GM19397 (cell line): ENCODE measurements around the gene IL1B.

Experiments
- ATAC-seq: cut with Tn5 transposase; IDR thresholded peaks from one replicate; pipeline ENCODE4 v1.9.1; 2021; ENCODE audit warnings: mild to moderate bottlenecking, moderate library complexity; ENCODE audit not compliant: unreplicated experiment

IL1B gene

DNA sequence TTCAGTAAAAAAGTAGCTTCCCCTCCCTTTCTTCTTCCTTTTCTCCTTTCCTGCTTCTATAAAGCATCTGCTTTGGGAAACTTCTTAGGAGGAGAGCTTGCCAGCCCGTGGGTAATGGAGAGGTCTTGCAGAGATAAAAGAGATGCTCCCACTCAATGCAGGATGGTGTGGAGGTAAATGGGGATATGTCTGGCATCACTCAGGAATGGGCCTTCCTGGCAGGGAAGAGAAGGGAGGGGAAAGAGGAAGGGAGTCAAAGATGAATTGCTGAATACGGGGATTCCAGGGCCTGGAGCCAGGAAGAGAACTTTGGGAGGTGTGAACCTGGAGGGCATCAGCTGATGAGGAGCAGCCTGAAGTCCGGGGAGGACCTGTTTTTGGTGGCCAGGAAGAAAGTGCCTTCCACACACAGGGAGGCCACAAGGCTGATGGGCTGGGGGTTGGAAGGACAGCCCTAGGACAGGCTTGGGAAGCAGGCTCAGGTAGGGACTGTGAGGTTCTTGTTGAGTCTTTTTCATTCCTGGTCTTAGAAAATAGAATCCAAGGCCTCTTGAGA lies 25.2 kb downstream of the IL1B start:
- no peak for ATAC-seq

- no peak for ATAC-seq
These were observed 27.5 kb downstream of the IL1B start for GRCh38 chr2:112809112-112809511.

GRCh38 chr2:112807233-112807807 lies 29.3 kb downstream of the IL1B start:
- ATAC-seq, result no peak

DNA sequence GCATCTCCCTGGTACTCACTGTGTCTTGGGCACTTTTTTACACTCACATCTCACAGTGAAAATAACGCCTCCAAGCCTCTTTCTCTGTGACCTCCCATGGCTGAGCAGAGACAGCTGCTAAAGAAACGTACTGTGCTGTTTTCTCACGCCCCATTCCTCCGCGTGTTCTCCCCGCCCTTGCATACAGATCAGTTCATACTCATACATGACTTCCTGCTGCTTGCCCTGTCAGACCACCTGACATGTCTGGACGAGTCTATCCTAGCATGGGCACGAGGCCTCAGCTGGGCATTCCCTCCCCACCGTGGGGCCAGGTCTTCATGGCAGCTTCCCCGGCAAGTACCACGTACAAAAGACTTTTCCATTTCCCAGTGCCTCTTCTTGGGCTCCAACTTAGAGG lies 31.0 kb downstream of the IL1B start:
- no peak for ATAC-seq

- ATAC-seq, result no peak
These were observed 32.7 kb downstream of the IL1B start for GRCh38 chr2:112803691-112804521.

GRCh38 chr2:112800881-112801583 lies 35.5 kb downstream of the IL1B start:
- no peak for ATAC-seq

DNA sequence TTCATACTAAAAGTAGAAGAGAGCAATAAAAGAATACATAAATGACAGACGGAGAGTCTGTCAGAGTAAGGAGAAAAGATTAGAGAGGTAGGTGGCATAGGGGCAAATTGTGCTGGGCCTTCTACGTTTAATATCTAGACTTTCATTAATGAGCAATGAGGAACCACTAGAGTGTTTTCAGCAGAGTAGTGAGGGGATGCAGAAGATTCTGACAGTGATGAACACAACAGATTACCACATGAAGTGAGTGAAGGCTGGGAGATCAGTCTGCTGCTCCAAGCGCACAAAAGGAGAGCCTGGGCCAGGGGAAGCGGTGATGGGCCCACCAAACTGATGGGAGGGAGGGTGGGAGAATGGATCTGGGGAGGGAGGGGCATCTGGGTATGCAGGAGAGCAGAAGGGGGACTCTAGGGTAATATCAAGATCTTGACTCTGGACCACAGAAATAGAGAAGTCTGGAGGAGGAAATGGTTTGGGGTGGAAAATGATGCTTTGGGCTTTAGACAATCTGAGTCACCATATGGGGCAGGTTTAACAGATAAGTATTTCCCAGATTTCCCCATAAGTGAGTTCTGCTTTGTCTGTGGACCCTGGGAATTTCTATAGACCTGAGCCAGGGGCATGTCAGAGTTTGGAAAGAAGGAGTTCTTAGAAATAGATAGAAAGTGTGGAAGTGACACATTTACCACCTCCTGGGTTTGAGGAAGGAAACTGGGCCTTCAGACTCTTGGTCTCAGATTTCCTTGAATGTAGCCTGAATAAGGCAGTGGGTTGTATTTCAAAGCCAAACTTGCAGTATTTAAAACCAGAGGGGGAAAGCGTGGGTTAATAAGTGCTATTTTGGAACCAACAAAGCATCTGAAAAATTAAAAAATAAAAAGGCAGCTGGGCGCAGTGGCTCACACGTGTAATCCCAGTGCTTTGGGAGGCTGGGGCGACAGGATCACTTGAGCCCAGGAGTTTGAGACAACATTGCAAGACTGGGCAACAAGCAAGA lies 37.3 kb downstream of the IL1B start:
- no peak for ATAC-seq

- no peak for ATAC-seq
These were observed 40.1 kb downstream of the IL1B start for GRCh38 chr2:112796486-112796885.

DNA sequence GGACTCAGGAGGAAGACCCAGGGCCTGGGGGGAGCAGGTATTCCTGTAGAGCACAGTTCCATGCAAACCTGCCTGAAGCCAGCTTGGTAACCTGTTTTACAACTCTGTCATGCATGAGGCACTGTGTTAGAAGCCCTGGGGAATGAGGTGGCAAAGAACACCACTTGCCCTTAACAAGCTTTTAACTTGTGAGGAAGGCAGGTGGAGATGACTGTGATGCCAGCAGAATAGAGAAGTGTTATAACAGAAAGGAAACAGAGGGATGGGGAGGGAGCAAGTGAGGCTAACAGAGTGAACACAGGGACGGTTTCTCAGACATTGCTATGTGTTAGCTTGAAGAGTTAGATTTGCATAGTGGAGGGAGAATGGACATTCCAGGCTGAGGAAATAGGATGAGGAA lies 40.8 kb downstream of the IL1B start:
- ATAC-seq, result no peak

- no peak for ATAC-seq
These were observed 41.7 kb downstream of the IL1B start for GRCh38 chr2:112794841-112795240.

GRCh38 chr2:112794131-112794733 lies 42.3 kb downstream of the IL1B start:
- peak; percentile 65 for ATAC-seq

GRCh38 chr2:112793449-112793978 lies 43.1 kb downstream of the IL1B start:
- ATAC-seq, result no peak

GRCh38 chr2:112792419-112792818 lies 44.2 kb downstream of the IL1B start:
- ATAC-seq, result no peak

DNA sequence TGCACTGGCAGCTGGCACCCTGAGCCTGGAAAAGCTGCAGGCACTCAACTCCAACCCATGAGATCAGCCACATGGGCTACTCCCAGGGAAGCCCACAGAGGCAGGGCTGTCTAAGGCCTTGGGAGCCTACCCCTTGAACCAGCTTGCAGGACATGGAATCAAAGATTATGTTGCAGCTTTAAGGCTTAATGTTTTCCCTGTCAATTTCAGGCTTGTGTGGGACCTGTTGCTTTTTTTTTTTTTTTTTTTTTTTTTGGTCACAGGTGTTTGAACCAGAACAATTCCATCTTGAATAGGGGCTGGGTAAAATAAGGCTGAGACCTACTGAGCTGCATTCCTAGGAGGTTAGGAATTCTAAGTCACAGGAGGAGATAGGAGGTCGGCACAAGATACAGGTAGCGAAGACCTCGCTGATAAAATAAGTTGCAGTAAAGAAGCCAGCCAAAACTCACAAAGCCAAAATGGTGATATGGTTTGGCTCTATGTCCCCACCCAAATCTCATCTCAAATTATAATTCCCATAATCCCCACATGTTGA lies 44.8 kb downstream of the IL1B start:
- no peak for ATAC-seq

DNA sequence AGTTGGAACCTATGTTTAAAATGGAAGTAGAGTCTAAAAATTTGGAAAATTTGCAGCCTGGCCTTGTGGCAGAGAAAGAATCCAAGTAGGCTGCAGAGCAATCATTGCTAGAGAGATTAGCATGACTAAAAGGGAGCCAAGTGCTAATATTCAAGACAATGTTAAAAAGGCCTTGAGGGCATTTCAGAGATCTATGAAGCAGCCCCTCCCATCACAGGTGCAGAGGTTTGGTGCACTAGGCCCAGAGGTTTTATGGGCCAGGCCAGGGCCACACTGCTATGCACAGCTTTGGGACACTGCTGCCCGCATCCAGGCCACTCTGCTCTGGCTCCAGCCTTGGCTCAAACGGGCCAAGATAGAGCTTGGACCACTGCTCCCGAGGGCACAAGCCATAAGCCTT lies 45.6 kb downstream of the IL1B start:
- no peak for ATAC-seq

DNA sequence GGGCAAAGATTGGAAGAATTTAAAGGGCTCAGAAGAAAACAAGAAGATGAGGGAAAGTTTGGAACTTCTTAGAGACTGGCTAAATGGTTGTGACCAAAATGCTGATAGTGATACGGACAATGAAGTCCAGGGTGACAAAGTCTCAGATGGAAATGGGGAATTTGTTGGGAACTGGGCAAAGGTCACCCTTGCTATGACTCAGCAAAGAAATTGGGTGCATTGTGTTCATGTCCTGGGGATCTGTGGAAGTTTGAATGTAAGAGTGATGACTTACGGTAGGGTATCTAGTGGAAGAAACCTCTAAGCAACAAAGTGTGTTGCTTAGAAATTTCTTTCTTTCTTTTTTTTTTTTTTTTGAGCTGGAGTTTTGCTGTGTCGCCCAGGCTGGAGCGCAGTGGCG lies 46.3 kb downstream of the IL1B start:
- ATAC-seq, result no peak

GRCh38 chr2:112789186-112789585 lies 47.4 kb downstream of the IL1B start:
- no peak for ATAC-seq

- no peak for ATAC-seq
These were observed 47.9 kb downstream of the IL1B start for GRCh38 chr2:112788653-112789052.

- ATAC-seq, result no peak
These were observed 48.7 kb downstream of the IL1B start for GRCh38 chr2:112787729-112788393.
